Right lobe of liver (tissue), 6 donors: ENCODE data around the gene COL27A1. TPM values are rescaled to one million over a fixed set of nuclear protein-coding genes. Genes with fewer than 3 reads are reported as not detected.

ENCODE experiments used
- ATAC-seq, 4 donors: fragments of 200-7000 bp; cut with Tn5 transposase; one replicate each; pipeline ENCODE4 v1.9.1; 2020; ENCODE audit warnings: mild to moderate bottlenecking in 4 of 4, moderate library complexity in 4 of 4
- DNase-seq, 3 donors: peaks; one replicate each; pipeline ENCODE4 v3.0.0-alpha.2; 2020
- H3K27ac ChIP-seq, 3 donors: fragments of 200-600 bp; one replicate each; pipeline ENCODE4 v1.8.0; 2022
- H3K27me3 ChIP-seq, 2 donors: fragments of 200-600 bp; one replicate each; pipeline ENCODE4 v1.8.0; 2022
- H3K36me3 ChIP-seq, 4 donors: fragments of 200-600 bp; sonication (generic) in 1 of 4; one replicate each; pipeline versions ENCODE4 v1.5.1 to v1.8.0; 2017 to 2022; ENCODE audit warnings: control low read depth in 1 of 4
- H3K4me1 ChIP-seq, 4 donors: fragments of 200-600 bp; sonication (generic) in 1 of 4; one replicate each; pipeline versions ENCODE4 v1.5.1 to v1.8.0; 2017 to 2022; ENCODE audit warnings: control low read depth in 1 of 4
- H3K4me3 ChIP-seq, 3 donors: fragments of 200-600 bp; one replicate each; pipeline ENCODE4 v1.8.0; 2022
- H3K9me3 ChIP-seq, 4 donors: fragments of 200-600 bp; sonication (generic) in 1 of 4; one replicate each; pipeline versions ENCODE4 v1.5.1 to v1.8.0; 2017 to 2022; ENCODE audit warnings: control low read depth in 1 of 4
- CTCF ChIP-seq, 4 donors: fragments of 200-600 bp in 3 of 4; fragments of 450-650 bp in 1 of 4; IDR thresholded peaks; one replicate each; pipeline versions ENCODE4 v1.5.1 to v1.8.0; 2016 to 2022; ENCODE audit warnings: antibody characterized with exemption in 4 of 4, mild to moderate bottlenecking in 2 of 4
- POLR2A ChIP-seq: fragments of 450-650 bp; IDR thresholded peaks from one replicate; pipeline ENCODE4 v1.6.1; 2017; ENCODE audit warnings: antibody characterized with exemption, mild to moderate bottlenecking
- WGBS: methylation state at CpG from one replicate; pipeline ENCODE4 v1.1.6; 2018; ENCODE audit warnings: low coverage, low lambda C conversion rate; ENCODE audit not compliant: insufficient coverage; ENCODE audit errors: missing lambda C conversion rate; 5-methylcytosine and 5-hydroxymethylcytosine counted together
- intact Hi-C, 2 donors: fragments of 100-400 bp; cut with DNase I; formaldehyde crosslinking; loops; one replicate each; pipeline versions ENCODE4 v1.11.2 to v1.14.1; 2022
- total RNA-seq, 6 experiments: library from RNA; depleted of rRNA in 2 of 6; stranded (reverse); fragments of >200 nt in 2 of 6; fragmentation: NEBNext Ultra II Directional in 3 of 6; extraction: Animal tissue kit (Norgen Biotek cat#: 25700) in 3 of 6; gene quantifications; one replicate each; pipeline versions ENCODE4 v1.1.0 to v1.2.4, GENCODE V29; 2016 to 2023
- donor health status: DM: no; HTN: yes; CAD: no.
- donor health status: DM: no; HTN: no; CAD: no.
- donor health status: DM: no; HTN: no; CAD: no.
- donor health status: DM: no; HTN: yes; CAD: no.
- donor health status: DM: no; HTN: yes; CAD: no.

Gene COL27A1
- total RNA-seq, 6 experiments from 2014 or later: 11.8 to 51.9 (median 29.3) TPM

- TF ChIP-seq POLR2A (peak; percentile 3), CTCF (IDR thresholded peaks at IDR 0.05) (no peak)
- WGBS: 20% methylated on average over 1 of the region's 1 CpG
- peak; percentile 10 to 64 (median 48) for ATAC-seq
- H3K9me3 ChIP-seq: no peaks in the 10 kb centered on the region
- no peaks in the 10 kb centered on the region for H3K36me3 ChIP-seq
- peak in 1 of 3 donors; percentile 50 for DNase-seq
- H3K4me3 ChIP-seq: peak overlapping the region in 1 of 3 donors; percentile 7
- peak overlapping the region; percentile 65 to 83 (median 76) for H3K27ac ChIP-seq
- intact Hi-C loops: no loop called here
- H3K27me3 ChIP-seq: no peaks in the 10 kb centered on the region
- H3K4me1 ChIP-seq: peaks cover 0 to 33% (median 15%) of the 10 kb centered on the region in 4 donors
These were observed 9.0 kb downstream of the COL27A1 start for GRCh38 chr9:114164191-114164794.

GRCh38 chr9:114165407-114166102 is 10.2 kb downstream of the COL27A1 start:
- Histone ChIP-seq H3K4me3 (no peak overlapping the region), H3K27ac (no peak overlapping the region), H3K9me3 (no peaks in the 10 kb centered on the region), H3K27me3 (no peaks in the 10 kb centered on the region), H3K36me3 (no peaks in the 10 kb centered on the region), H3K4me1 (peaks cover 0 to 36% (median 16%) of the 10 kb centered on the region in 4 donors)
- no peak for ATAC-seq
- intact Hi-C loops: no loop called here
- TF ChIP-seq CTCF (IDR thresholded peaks at IDR 0.05) (no peak), POLR2A (no peak)
- WGBS: 88% methylated on average over 1 of the region's 1 CpG
- DNase-seq: no peak

- Histone ChIP-seq H3K36me3 (no peaks in the 10 kb centered on the region), H3K4me1 (peaks cover 0 to 36% (median 16%) of the 10 kb centered on the region in 4 donors), H3K27me3 (no peaks in the 10 kb centered on the region), H3K9me3 (no peaks in the 10 kb centered on the region), H3K4me3 (no peak overlapping the region), H3K27ac (no peak overlapping the region)
- DNase-seq (no peak), ATAC-seq (no peak)
- TF ChIP-seq CTCF (IDR thresholded peaks at IDR 0.05): no peak
- no peak for TF ChIP-seq POLR2A
- 88% methylated on average over 1 of the region's 1 CpG for WGBS
- intact Hi-C loops: no loop called here
These were observed 10.8 kb downstream of the COL27A1 start for GRCh38 chr9:114166103-114166470.

- Histone ChIP-seq H3K9me3 (no peaks in the 10 kb centered on the region), H3K4me1 (peaks cover 0 to 30% (median 14%) of the 10 kb centered on the region in 4 donors), H3K27ac (no peak overlapping the region), H3K27me3 (no peaks in the 10 kb centered on the region), H3K4me3 (no peak overlapping the region), H3K36me3 (no peaks in the 10 kb centered on the region)
- TF ChIP-seq POLR2A (no peak), CTCF (IDR thresholded peaks at IDR 0.05) (no peak)
- intact Hi-C loops: no loop called here
- 71% methylated on average over 1 of the region's 8 CpGs for WGBS
- DNase-seq (no peak), ATAC-seq (no peak)
These were observed 11.6 kb downstream of the COL27A1 start for GRCh38 chr9:114166614-114167572.
